B cell (primary cell): ENCODE data around the gene RBKS. TPM values are rescaled to one million over a fixed set of nuclear protein-coding genes. Genes with fewer than 3 reads are reported as not detected.

Experiments used
- ATAC-seq: fragments of 200-7000 bp; cut with Tn5 transposase; one replicate; pipeline ENCODE4 v1.10.0; 2021; ENCODE audit warnings: low read depth, mild to moderate bottlenecking, moderate number of reproducible peaks, moderate library complexity
- CTCF ChIA-PET: fragments of 350-600 bp; sonication (Branson Sonifier 250); formaldehyde crosslinking; loops from one replicate; lab custom pipeline; 2021; ENCODE audit warnings: antibody characterized with exemption, inconsistent platforms; lab: Charles Lee
- POLR2A ChIA-PET: fragments of 350-600 bp; sonication (Branson Sonifier 250); formaldehyde crosslinking; loops from one replicate; lab custom pipeline; 2021; ENCODE audit warnings: antibody characterized with exemption; lab: Charles Lee
- DNase-seq: peaks from one replicate; pipeline ENCODE4 v3.0.0; 2013
- H2AFZ ChIP-seq: 2 replicates; pipeline ENCODE4 v1.6.1; 2012; ENCODE audit warnings: mild to moderate bottlenecking, low read depth, low read length; ENCODE audit not compliant: insufficient read depth, poor library complexity, severe bottlenecking
- H3K27ac ChIP-seq, 2 donors: 1 replicate in 1 of 2; 2 replicates in 1 of 2; pipeline ENCODE4 v1.5.1; 2012 to 2013; ENCODE audit warnings: low read length in 2 of 2, mild to moderate bottlenecking in 2 of 2, moderate library complexity in 1 of 2
- H3K27me3 ChIP-seq, 4 experiments: fragments of 200-600 bp in 1 of 4; sonication (generic) in 1 of 4; replicated peaks in 1 of 4; 1 replicate in 2 of 4; 2 replicates in 2 of 4; pipeline versions ENCODE4 v1.6.1 to v1.7.0; 2013 to 2016; ENCODE audit warnings: low read length in 3 of 4, mild to moderate bottlenecking in 2 of 4, mixed read lengths in 1 of 4, moderate library complexity in 1 of 4; ENCODE audit not compliant: insufficient read depth in 4 of 4, control insufficient read depth in 3 of 4; ENCODE audit errors: control extremely low read depth in 1 of 4
- H3K36me3 ChIP-seq, 2 experiments: replicated peaks in 1 of 2; 1 replicate in 1 of 2; 2 replicates in 1 of 2; pipeline versions ENCODE4 v1.6.1 to v1.7.1; 2013; ENCODE audit warnings: low read length in 1 of 2; ENCODE audit not compliant: insufficient read depth in 2 of 2, control insufficient read depth in 1 of 2; ENCODE audit errors: control extremely low read depth in 1 of 2, extremely low read depth in 1 of 2
- H3K4me1 ChIP-seq, 2 donors: fragments of 200-600 bp in 1 of 2; sonication (generic) in 1 of 2; 1 replicate in 1 of 2; 2 replicates in 1 of 2; pipeline versions ENCODE4 v1.5.1 to v1.6.1; 2013 to 2017; ENCODE audit warnings: low read length in 2 of 2; ENCODE audit not compliant: control insufficient read depth in 2 of 2, insufficient read depth in 2 of 2
- H3K4me2 ChIP-seq: replicated peaks from 2 replicates; pipeline ENCODE3; 2012; ENCODE audit warnings: mild to moderate bottlenecking, low read depth, low read length; ENCODE audit not compliant: poor library complexity, severe bottlenecking
- H3K4me3 ChIP-seq, 5 experiments: fragments of 200-600 bp in 1 of 5; sonication (generic) in 1 of 5; 1 replicate in 3 of 5; 2 replicates in 2 of 5; pipeline versions ENCODE4 v1.5.1 to v1.7.0; 2011 to 2016; ENCODE audit warnings: low read length in 4 of 5, mild to moderate bottlenecking in 4 of 5, low read depth in 2 of 5, control low read depth in 1 of 5, moderate library complexity in 1 of 5; ENCODE audit not compliant: insufficient read depth in 1 of 5; ENCODE audit errors: control extremely low read depth in 1 of 5, extremely low read depth in 1 of 5
- H3K79me2 ChIP-seq: fragments of 200-600 bp; sonication (generic); one replicate; pipeline ENCODE4 v1.6.0; 2016; ENCODE audit warnings: low read length; ENCODE audit not compliant: control insufficient read depth, insufficient read depth
- H3K9ac ChIP-seq: fragments of 200-600 bp; sonication (generic); 2 replicates; pipeline ENCODE4 v1.6.1; 2017; ENCODE audit warnings: mild to moderate bottlenecking, low read length, moderate library complexity
- H3K9me3 ChIP-seq, 3 donors: one replicate each; pipeline versions ENCODE4 v1.6.1 to v1.7.1; 2013; ENCODE audit warnings: low read length in 2 of 3; ENCODE audit not compliant: control insufficient read depth in 2 of 3, insufficient read depth in 1 of 3; ENCODE audit errors: control extremely low read depth in 1 of 3
- H4K20me1 ChIP-seq: 2 replicates; pipeline ENCODE4 v1.6.0; 2012; ENCODE audit warnings: mild to moderate bottlenecking, low read length; ENCODE audit not compliant: insufficient read depth, control insufficient read depth, poor library complexity, severe bottlenecking
- H3K27ac Mint-ChIP-seq: one replicate; pipeline ENCODE4 v1.8.0; 2021; ENCODE audit warnings: mixed read lengths
- H3K27me3 Mint-ChIP-seq: one replicate; pipeline ENCODE4 v1.8.0; 2021; ENCODE audit warnings: mixed read lengths
- H3K4me1 Mint-ChIP-seq: one replicate; pipeline ENCODE4 v1.8.0; 2021; ENCODE audit warnings: mixed read lengths
- H3K4me3 Mint-ChIP-seq: one replicate; pipeline ENCODE4 v1.8.0; 2021; ENCODE audit warnings: mixed read lengths
- H3K9me3 Mint-ChIP-seq: one replicate; pipeline ENCODE4 v1.8.0; 2022; ENCODE audit warnings: mixed read lengths; ENCODE audit not compliant: insufficient read depth
- CTCF ChIP-seq: fragments of 200-600 bp; IDR thresholded peaks from one replicate; pipeline ENCODE4 v1.8.0; 2022; ENCODE audit warnings: antibody characterized with exemption, mild to moderate bottlenecking
- EZH2 ChIP-seq: IDR thresholded peaks from 2 replicates; pipeline ENCODE4 v1.6.1; 2012; ENCODE audit warnings: borderline replicate concordance, low read depth, mild to moderate bottlenecking, moderate library complexity, low read length; ENCODE audit not compliant: insufficient read depth, poor library complexity, severe bottlenecking
- WGBS: methylation state at CpG from one replicate; pipeline ENCODE4 v1.1.5; 2013; ENCODE audit warnings: missing lambda C conversion rate; ENCODE audit not compliant: insufficient coverage; 5-methylcytosine and 5-hydroxymethylcytosine counted together
- intact Hi-C: fragments of 100-400 bp; cut with micrococcal nuclease; formaldehyde crosslinking; loops from one replicate; pipeline ENCODE4 v1.10.0; 2022
- polyA plus RNA-seq: library from polyadenylated mRNA; depleted of rRNA; stranded (reverse); fragments of >200 nt; gene quantifications from 2 replicates; pipeline ENCODE4 v1.2.3, GENCODE V29; 2012
- total RNA-seq, 2 donors: library from RNA; stranded (reverse); fragments of 120-200 nt in 1 of 2; gene quantifications; 1 replicate in 1 of 2; 2 replicates in 1 of 2; pipeline versions ENCODE4 v1.2.3 to v1.2.4, GENCODE V29; 2013 to 2022

Gene RBKS
- total and polyA plus RNA-seq, 2 donors (not counting 1 experiment from before 2014, with no cell fraction given): 6.4 to 9.2 TPM

GRCh38 chr2:27792759-27793158 lies 97.4 kb downstream of the RBKS start:
- H3K4me1 Mint-ChIP-seq: no peaks in the 10 kb centered on the region
- H3K9me3 ChIP-seq: no peaks in the 10 kb centered on the region
- ChIA-PET POLR2A (no interaction called here), CTCF (no interaction called here)
- no peaks in the 10 kb centered on the region for H3K27me3 ChIP-seq
- H3K27ac Mint-ChIP-seq: no peak overlapping the region
- no peak for DNase-seq
- TF ChIP-seq CTCF: no peak
- TF ChIP-seq EZH2: no peak
- no peaks in the 10 kb centered on the region for H3K79me2 ChIP-seq
- H3K4me1 ChIP-seq: no peaks in the 10 kb centered on the region
- no peaks in the 10 kb centered on the region for H4K20me1 ChIP-seq
- no peak for ATAC-seq
- H3K4me2 ChIP-seq: no peak overlapping the region
- H2AFZ ChIP-seq: no peak overlapping the region
- H3K36me3 ChIP-seq: peaks cover 0 to 1% of the 10 kb centered on the region in 2 experiments
- H3K4me3 ChIP-seq: no peak overlapping the region
- intact Hi-C loops: no loop called here
- no peaks in the 10 kb centered on the region for H3K27me3 Mint-ChIP-seq
- H3K27ac ChIP-seq: no peak overlapping the region
- H3K4me3 Mint-ChIP-seq: no peak overlapping the region
- no peaks in the 10 kb centered on the region for H3K9me3 Mint-ChIP-seq
- H3K9ac ChIP-seq: no peak overlapping the region

GRCh38 chr2:27790796-27791195 lies 99.4 kb downstream of the RBKS start:
- no peak for ATAC-seq
- intact Hi-C loops: no loop called here
- WGBS: no CpG with 5 or more reads among the region's 1 CpG

More at GRCh38 chr2:27790796-27791195, 99.4 kb downstream of the RBKS start:
- H3K9me3 ChIP-seq: no peaks in the 10 kb centered on the region
- H3K4me2 ChIP-seq: no peak overlapping the region
- no peaks in the 10 kb centered on the region for H3K27me3 Mint-ChIP-seq
- H3K4me3 Mint-ChIP-seq: no peak overlapping the region
- no peak overlapping the region for H3K4me3 ChIP-seq
- no peaks in the 10 kb centered on the region for H3K27me3 ChIP-seq
- no peaks in the 10 kb centered on the region for H3K4me1 Mint-ChIP-seq
- TF ChIP-seq CTCF: no peak
- no peak for TF ChIP-seq EZH2
- H3K79me2 ChIP-seq: no peaks in the 10 kb centered on the region
- POLR2A ChIA-PET: no interaction called here
- no peak overlapping the region for H2AFZ ChIP-seq
- no peak overlapping the region for H3K27ac ChIP-seq
- CTCF ChIA-PET: no interaction called here
- no peaks in the 10 kb centered on the region for H3K9me3 Mint-ChIP-seq
- DNase-seq: no peak
- H3K9ac ChIP-seq: no peak overlapping the region
- H3K36me3 ChIP-seq: peaks cover 0 to 1% of the 10 kb centered on the region in 2 experiments
- no peaks in the 10 kb centered on the region for H3K4me1 ChIP-seq
- H4K20me1 ChIP-seq: no peaks in the 10 kb centered on the region
- H3K27ac Mint-ChIP-seq: no peak overlapping the region
